B cell (primary cell): Measurements from ENCODE around the gene EXT2.

Experiments
- EZH2 ChIP-seq: IDR thresholded peaks from 2 replicates; pipeline ENCODE4 v1.6.1; 2012; ENCODE audit warnings: borderline replicate concordance, low read depth, mild to moderate bottlenecking, moderate library complexity, low read length; ENCODE audit not compliant: insufficient read depth, poor library complexity, severe bottlenecking
- TF ChIP-seq, protein P1 (sequence below): fragments of 200-600 bp; IDR thresholded peaks from one replicate; pipeline ENCODE4 v1.8.0; 2022; ENCODE audit warnings: antibody characterized with exemption, mild to moderate bottlenecking

DNA sequence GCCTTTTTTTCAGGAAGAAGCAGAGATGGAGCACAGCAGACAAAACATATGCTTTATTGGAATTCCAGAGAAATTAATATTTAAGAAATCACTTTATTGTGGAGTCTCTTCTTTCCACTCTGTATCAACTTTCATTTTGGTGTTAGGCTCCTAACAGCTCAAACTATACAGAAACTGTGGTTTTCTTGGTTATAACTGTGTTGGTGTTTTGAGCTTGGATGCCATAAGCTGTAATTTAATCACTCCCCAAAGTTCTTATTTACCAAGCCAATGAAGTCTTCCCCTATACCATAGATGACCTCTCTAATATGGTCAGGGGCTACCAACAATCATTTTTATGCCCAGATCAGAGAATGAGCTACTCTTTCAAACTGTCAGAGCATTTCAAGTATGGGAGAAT is 90.0 kb downstream of the EXT2 start:
- TF ChIP-seq EZH2, result no peak
- TF ChIP-seq, protein P1, sequence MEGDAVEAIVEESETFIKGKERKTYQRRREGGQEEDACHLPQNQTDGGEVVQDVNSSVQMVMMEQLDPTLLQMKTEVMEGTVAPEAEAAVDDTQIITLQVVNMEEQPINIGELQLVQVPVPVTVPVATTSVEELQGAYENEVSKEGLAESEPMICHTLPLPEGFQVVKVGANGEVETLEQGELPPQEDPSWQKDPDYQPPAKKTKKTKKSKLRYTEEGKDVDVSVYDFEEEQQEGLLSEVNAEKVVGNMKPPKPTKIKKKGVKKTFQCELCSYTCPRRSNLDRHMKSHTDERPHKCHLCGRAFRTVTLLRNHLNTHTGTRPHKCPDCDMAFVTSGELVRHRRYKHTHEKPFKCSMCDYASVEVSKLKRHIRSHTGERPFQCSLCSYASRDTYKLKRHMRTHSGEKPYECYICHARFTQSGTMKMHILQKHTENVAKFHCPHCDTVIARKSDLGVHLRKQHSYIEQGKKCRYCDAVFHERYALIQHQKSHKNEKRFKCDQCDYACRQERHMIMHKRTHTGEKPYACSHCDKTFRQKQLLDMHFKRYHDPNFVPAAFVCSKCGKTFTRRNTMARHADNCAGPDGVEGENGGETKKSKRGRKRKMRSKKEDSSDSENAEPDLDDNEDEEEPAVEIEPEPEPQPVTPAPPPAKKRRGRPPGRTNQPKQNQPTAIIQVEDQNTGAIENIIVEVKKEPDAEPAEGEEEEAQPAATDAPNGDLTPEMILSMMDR, result no peak
